K562 (cell line): Measurements from ENCODE around the gene SEMA6C. TPM values are rescaled to one million over a fixed set of nuclear protein-coding genes. Genes with fewer than 3 reads are reported as not detected.

Experiments
- ARHGAP35 ChIP-seq: fragments of 450-650 bp; IDR thresholded peaks from 2 replicates; pipeline ENCODE4 v1.6.1; 2018; ENCODE audit not compliant: partially characterized antibody
- CBFB ChIP-seq: sonication (generic); formaldehyde crosslinking; IDR thresholded peaks from 2 replicates; pipeline ENCODE4 v1.4.0; 2020; ENCODE audit warnings: mild to moderate bottlenecking, missing genetic modification reagents
- CBX5 ChIP-seq: IDR thresholded peaks from 2 replicates; pipeline ENCODE4 v1.6.1; 2014; ENCODE audit warnings: low read depth, borderline replicate concordance
- CSDE1 ChIP-seq, 2 experiments: fragments of 450-650 bp; IDR thresholded peaks; 2 replicates each; pipeline ENCODE4 v1.6.1; 2016; ENCODE audit warnings: mild to moderate bottlenecking in 1 of 2
- E2F6 ChIP-seq, 2 experiments: IDR thresholded peaks; 2 replicates each; pipeline ENCODE4 v1.6.1; 2011; ENCODE audit warnings: borderline replicate concordance in 1 of 2, control low read depth in 1 of 2, low read depth in 1 of 2, low read length in 1 of 2, mild to moderate bottlenecking in 1 of 2, mixed read lengths in 1 of 2, moderate library complexity in 1 of 2; ENCODE audit not compliant: insufficient read depth in 1 of 2, insufficient read length in 1 of 2, poor library complexity in 1 of 2, severe bottlenecking in 1 of 2; ENCODE audit errors: extremely low read depth in 1 of 2
- EP300 ChIP-seq: IDR thresholded peaks from 2 replicates; pipeline ENCODE4 v1.6.1; 2012; ENCODE audit warnings: low read length, improper control_type of control experiment
- FOXA3 ChIP-seq, 2 experiments: fragments of 450-650 bp in 1 of 2; sonication (generic) in 1 of 2; formaldehyde crosslinking; IDR thresholded peaks in 1 of 2; conservative IDR thresholded peaks in 1 of 2; 2 replicates each; pipeline versions ENCODE4 v1.4.0 to v1.8.0; 2020 to 2022; ENCODE audit warnings: mild to moderate bottlenecking in 2 of 2, missing genetic modification reagents in 1 of 2
- GATAD2A ChIP-seq: fragments of 450-650 bp; IDR thresholded peaks from 2 replicates; pipeline ENCODE4 v1.6.1; 2017
- HDAC2 ChIP-seq: fragments of 450-650 bp; IDR thresholded peaks from 2 replicates; pipeline ENCODE4 v1.6.1; 2016; ENCODE audit warnings: mild to moderate bottlenecking
- JUND ChIP-seq, 2 experiments: IDR thresholded peaks; 2 replicates in 1 of 2; 3 replicates in 1 of 2; pipeline ENCODE4 v1.6.1; 2011; ENCODE audit warnings: borderline replicate concordance in 2 of 2, low read depth in 2 of 2, low read length in 2 of 2, improper control_type of control experiment in 1 of 2, missing biosample characterization in 1 of 2, missing genetic modification characterization in 1 of 2, missing genetic modification reagents in 1 of 2
- MCM7 ChIP-seq, 2 experiments: fragments of 450-650 bp; IDR thresholded peaks; 2 replicates each; pipeline ENCODE4 v1.6.1; 2016 to 2018
- MTA1 ChIP-seq: fragments of 450-650 bp; IDR thresholded peaks from 2 replicates; pipeline ENCODE4 v1.6.1; 2017; ENCODE audit warnings: borderline replicate concordance
- NFATC3 ChIP-seq: fragments of 450-650 bp; IDR thresholded peaks from 2 replicates; pipeline ENCODE4 v1.6.1; 2017; ENCODE audit warnings: mild to moderate bottlenecking
- PHF21A ChIP-seq: fragments of 450-650 bp; IDR thresholded peaks from 2 replicates; pipeline ENCODE4 v1.6.1; 2017; ENCODE audit warnings: low read depth, borderline replicate concordance
- PHF8 ChIP-seq: fragments of 200-600 bp; sonication (generic); IDR thresholded peaks from 2 replicates; pipeline ENCODE4 v1.6.1; 2012; ENCODE audit warnings: mixed run types, mild to moderate bottlenecking, inconsistent platforms, low read length, moderate library complexity, borderline replicate concordance
- POLR3G ChIP-seq: IDR thresholded peaks from 2 replicates; pipeline ENCODE4 v1.6.1; 2011; ENCODE audit not compliant: insufficient read length, insufficient replicate concordance; ENCODE audit errors: extremely low read depth
- RBM34 ChIP-seq: fragments of 200-400 bp; formaldehyde crosslinking; IDR thresholded peaks from 2 replicates; pipeline ENCODE4 v1.6.1; 2018; ENCODE audit warnings: low read length, borderline replicate concordance; ENCODE audit not compliant: insufficient read depth
- RNF2 ChIP-seq: sonication (generic); IDR thresholded peaks from 2 replicates; pipeline ENCODE4 v1.6.1; 2016
- SMAD3 ChIP-seq: fragments of 450-650 bp; formaldehyde crosslinking; conservative IDR thresholded peaks from 2 replicates; pipeline ENCODE4 v1.4.0; 2020; ENCODE audit warnings: mild to moderate bottlenecking
- SNIP1 ChIP-seq: fragments of 450-650 bp; IDR thresholded peaks from 2 replicates; pipeline ENCODE4 v1.7.1; 2017; ENCODE audit warnings: low read depth, mild to moderate bottlenecking
- U2AF1 ChIP-seq: fragments of 200-400 bp; formaldehyde crosslinking; optimal IDR thresholded peaks from 2 replicates; pipeline ENCODE3; 2017; ENCODE audit warnings: mild to moderate bottlenecking, low read depth, low read length, moderate library complexity
- USF2 ChIP-seq: sonication (generic); formaldehyde crosslinking; IDR thresholded peaks from 2 replicates; pipeline ENCODE4 v1.5.0; 2020; ENCODE audit warnings: missing genetic modification reagents
- ZFP91 ChIP-seq: sonication (generic); formaldehyde crosslinking; IDR thresholded peaks from 2 replicates; pipeline ENCODE4 v1.8.0; 2022; ENCODE audit warnings: mild to moderate bottlenecking, missing genetic modification reagents
- ZFPM2 ChIP-seq: fragments of 250-450 bp; sonication (Bioruptor Pico); IDR thresholded peaks from 2 replicates; pipeline ENCODE4 v1.5.1; 2022; ENCODE audit warnings: mild to moderate bottlenecking
- ZNF3 ChIP-seq: fragments of 250-450 bp; sonication (Bioruptor Pico); IDR thresholded peaks from 2 replicates; pipeline ENCODE4 v1.5.0; 2021; ENCODE audit warnings: mild to moderate bottlenecking, moderate library complexity
- ZNF449 ChIP-seq: fragments of 250-450 bp; sonication (Bioruptor Pico); IDR thresholded peaks from 2 replicates; pipeline ENCODE4 v1.8.0; 2022; ENCODE audit warnings: moderate library complexity, mild to moderate bottlenecking, inconsistent platforms
- ZNF583 ChIP-seq: fragments of 250-450 bp; sonication (Bioruptor Pico); IDR thresholded peaks from 2 replicates; pipeline ENCODE4 v1.4.0; 2020
- polyA plus RNA-seq, 8 experiments: library from polyadenylated mRNA; depleted of rRNA in 4 of 8; stranded (reverse) in 5 of 8; unstranded in 3 of 8; fragments of >200 nt; fragmentation: Nextera tagmentation in 2 of 8; fragmentation: Illumina TruSeq in 1 of 8; extraction: Ambion mirVana in 2 of 8; extraction: Trizol in 1 of 8; gene quantifications; 2 replicates each; pipeline versions ENCODE4 v1.2.1 to v1.2.3, GENCODE V29; 2011 to 2014; ENCODE audit warnings: inconsistent platforms in 1 of 8, missing spikeins in 1 of 8
- total RNA-seq, 7 experiments: library from RNA; depleted of rRNA in 6 of 7; stranded (reverse); fragments of >200 nt in 6 of 7; fragmentation: Illumina TruSeq in 2 of 7; extraction: Trizol in 2 of 7; gene quantifications; 2 replicates each; pipeline versions ENCODE4 v1.2.1 to v1.2.3, GENCODE V29; 2011 to 2021; ENCODE audit warnings: low replicate concordance in 1 of 7

Gene SEMA6C
- total and polyA plus RNA-seq, 9 of the 15 experiments (the other 6 are each of a cell fraction or from before 2014, with no cell fraction given) = 0.03 to 4.6 (median 0.95) TPM

- TF ChIP-seq USF2 (CRISPR knock-in tag) (no peak), FOXA3 (CRISPR knock-in tag; conservative IDR thresholded peaks at IDR 0.05 in 1 of 2, IDR thresholded peaks at IDR 0.05 in 1 of 2) (no peak), POLR3G (no peak), PHF21A (no peak; the same call in 1 of the 2 replicates), MCM7 (IDR thresholded peaks at IDR 0.05) (no peak), ZFPM2 (CRISPR knock-in tag) (no peak), ZNF3 (CRISPR knock-in tag) (no peak), ZFP91 (CRISPR knock-in tag) (no peak), ZNF583 (CRISPR knock-in tag) (no peak), JUND (IDR thresholded peaks at IDR 0.05; ENCODE audit: borderline replicate concordance, low read depth, low read length) (no peak), JUND (tag; IDR thresholded peaks at IDR 0.05; ENCODE audit: borderline replicate concordance, low read depth, low read length) (no peak), CBX5 (no peak), SNIP1 (no peak), RNF2 (no peak), E2F6 (IDR thresholded peaks at IDR 0.05; ENCODE audit: borderline replicate concordance in 1 of 2, extremely low read depth in 1 of 2, insufficient read depth in 1 of 2, insufficient read length in 1 of 2, low read depth in 1 of 2, low read length in 1 of 2, poor library complexity in 1 of 2, severe bottlenecking in 1 of 2) (no peak), EP300 (no peak), SMAD3 (CRISPR knock-in tag) (no peak), CSDE1 (IDR thresholded peaks at IDR 0.05) (0 out of 4 replicates have a peak, but pooled peaks of 1 of the 2 experiments have one; percentile 29), PHF8 (no peak), U2AF1 (no peak), GATAD2A (no peak), ARHGAP35 (no peak), RBM34 (no peak), NFATC3 (no peak), ZNF449 (CRISPR knock-in tag) (no peak), CBFB (CRISPR knock-in tag) (no peak), HDAC2 (peak; percentile 55; the same call in 1 of the 2 replicates), MTA1 (no peak; the same call in 1 of the 2 replicates)
These were observed 18.9 kb upstream of the SEMA6C start (continued) for GRCh38 chr1:151165281-151165737.
